Upper lobe of left lung (tissue), 4 donors: ENCODE data around the gene HAX1.

Experiments
- POLR2A ChIP-seq, 4 donors: fragments of 450-650 bp; IDR thresholded peaks; one replicate each; pipeline ENCODE4 v1.5.1; 2016 to 2017; ENCODE audit warnings: antibody characterized with exemption in 4 of 4, mild to moderate bottlenecking in 2 of 4
- POLR2AphosphoS5 ChIP-seq, 2 donors: sonication (generic); formaldehyde crosslinking; IDR thresholded peaks; one replicate each; pipeline ENCODE4 v1.5.1; 2017; ENCODE audit warnings: antibody characterized with exemption in 2 of 2
- TF ChIP-seq, protein P1 (sequence below), 6 experiments: fragments of 450-650 bp in 4 of 6; fragments of 200-600 bp in 2 of 6; sonication (generic) in 2 of 6; IDR thresholded peaks; one replicate each; pipeline ENCODE4 v1.5.1; 2016 to 2019; ENCODE audit warnings: antibody characterized with exemption in 6 of 6

GRCh38 chr1:154256686-154257085 lies 15.7 kb upstream of the HAX1 start:
- TF ChIP-seq, protein P1, sequence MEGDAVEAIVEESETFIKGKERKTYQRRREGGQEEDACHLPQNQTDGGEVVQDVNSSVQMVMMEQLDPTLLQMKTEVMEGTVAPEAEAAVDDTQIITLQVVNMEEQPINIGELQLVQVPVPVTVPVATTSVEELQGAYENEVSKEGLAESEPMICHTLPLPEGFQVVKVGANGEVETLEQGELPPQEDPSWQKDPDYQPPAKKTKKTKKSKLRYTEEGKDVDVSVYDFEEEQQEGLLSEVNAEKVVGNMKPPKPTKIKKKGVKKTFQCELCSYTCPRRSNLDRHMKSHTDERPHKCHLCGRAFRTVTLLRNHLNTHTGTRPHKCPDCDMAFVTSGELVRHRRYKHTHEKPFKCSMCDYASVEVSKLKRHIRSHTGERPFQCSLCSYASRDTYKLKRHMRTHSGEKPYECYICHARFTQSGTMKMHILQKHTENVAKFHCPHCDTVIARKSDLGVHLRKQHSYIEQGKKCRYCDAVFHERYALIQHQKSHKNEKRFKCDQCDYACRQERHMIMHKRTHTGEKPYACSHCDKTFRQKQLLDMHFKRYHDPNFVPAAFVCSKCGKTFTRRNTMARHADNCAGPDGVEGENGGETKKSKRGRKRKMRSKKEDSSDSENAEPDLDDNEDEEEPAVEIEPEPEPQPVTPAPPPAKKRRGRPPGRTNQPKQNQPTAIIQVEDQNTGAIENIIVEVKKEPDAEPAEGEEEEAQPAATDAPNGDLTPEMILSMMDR (IDR thresholded peaks at IDR 0.05), result no peak
- no peak for TF ChIP-seq POLR2A (IDR thresholded peaks at IDR 0.05)
- no peak for TF ChIP-seq POLR2AphosphoS5 (IDR thresholded peaks at IDR 0.05)
